ENCODE data around the gene PCNX3.

DNA sequence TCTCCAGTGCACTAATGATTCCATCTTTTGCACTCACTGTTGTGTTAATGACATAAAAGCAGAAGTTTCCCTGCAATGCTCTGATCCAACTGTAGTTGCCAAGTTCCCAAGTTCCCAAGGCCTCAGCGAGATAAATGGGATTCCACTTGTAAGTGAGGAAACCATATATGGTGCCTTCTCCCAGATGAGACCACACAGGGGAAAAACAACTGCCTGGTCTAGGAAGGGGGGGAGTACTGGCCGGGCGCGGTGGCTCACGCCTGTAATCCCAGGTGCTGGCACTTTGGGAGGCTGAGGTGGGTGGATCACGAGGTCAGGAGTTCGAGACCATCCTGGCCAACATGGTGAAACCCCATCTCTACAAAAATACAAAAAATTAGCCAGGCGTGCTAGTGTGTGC is 70.4 kb downstream of the PCNX3 start:
- TF ChIP-seq, protein P1, sequence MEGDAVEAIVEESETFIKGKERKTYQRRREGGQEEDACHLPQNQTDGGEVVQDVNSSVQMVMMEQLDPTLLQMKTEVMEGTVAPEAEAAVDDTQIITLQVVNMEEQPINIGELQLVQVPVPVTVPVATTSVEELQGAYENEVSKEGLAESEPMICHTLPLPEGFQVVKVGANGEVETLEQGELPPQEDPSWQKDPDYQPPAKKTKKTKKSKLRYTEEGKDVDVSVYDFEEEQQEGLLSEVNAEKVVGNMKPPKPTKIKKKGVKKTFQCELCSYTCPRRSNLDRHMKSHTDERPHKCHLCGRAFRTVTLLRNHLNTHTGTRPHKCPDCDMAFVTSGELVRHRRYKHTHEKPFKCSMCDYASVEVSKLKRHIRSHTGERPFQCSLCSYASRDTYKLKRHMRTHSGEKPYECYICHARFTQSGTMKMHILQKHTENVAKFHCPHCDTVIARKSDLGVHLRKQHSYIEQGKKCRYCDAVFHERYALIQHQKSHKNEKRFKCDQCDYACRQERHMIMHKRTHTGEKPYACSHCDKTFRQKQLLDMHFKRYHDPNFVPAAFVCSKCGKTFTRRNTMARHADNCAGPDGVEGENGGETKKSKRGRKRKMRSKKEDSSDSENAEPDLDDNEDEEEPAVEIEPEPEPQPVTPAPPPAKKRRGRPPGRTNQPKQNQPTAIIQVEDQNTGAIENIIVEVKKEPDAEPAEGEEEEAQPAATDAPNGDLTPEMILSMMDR (optimal IDR thresholded peaks at IDR 0.05 in 1 of 3, IDR thresholded peaks at IDR 0.05 in 1 of 3, conservative IDR thresholded peaks at IDR 0.05 in 1 of 3; ENCODE audit: extremely low read depth in 1 of 3, insufficient read depth in 2 of 3, low read length in 3 of 3), result no peak
- no peak for TF ChIP-seq EZH2 (IDR thresholded peaks at IDR 0.05; ENCODE audit: low read length)
